Neural crest cell (in vitro differentiated cells): ENCODE results near the gene CALHM1. TPM values are rescaled to one million over a fixed set of nuclear protein-coding genes. Genes with fewer than 3 reads are reported as not detected.

Experiments used
- DNase-seq: peaks from one replicate; pipeline ENCODE4 v3.0.0; 2021; ENCODE audit warnings: low read depth, mixed read lengths, low spot score
- H3K27ac Mint-ChIP-seq: one replicate; pipeline ENCODE4 v1.8.0; 2021; ENCODE audit warnings: mild to moderate bottlenecking, mixed read lengths; ENCODE audit not compliant: unreplicated experiment
- H3K27me3 Mint-ChIP-seq: 2 replicates; pipeline ENCODE4 v1.8.0; 2021; ENCODE audit warnings: low read depth, mild to moderate bottlenecking, mixed read lengths
- H3K36me3 Mint-ChIP-seq: 2 replicates; pipeline ENCODE4 v1.8.0; 2021; ENCODE audit warnings: low read depth, mild to moderate bottlenecking, mixed read lengths
- H3K4me1 Mint-ChIP-seq: 2 replicates; pipeline ENCODE4 v1.8.0; 2021; ENCODE audit warnings: mixed read lengths
- H3K4me3 Mint-ChIP-seq: one replicate; pipeline ENCODE4 v1.8.0; 2021; ENCODE audit warnings: mild to moderate bottlenecking, mixed read lengths
- H3K9me3 Mint-ChIP-seq: 2 replicates; pipeline ENCODE4 v1.8.0; 2021; ENCODE audit warnings: mixed read lengths
- CTCF ChIP-seq: fragments of 200-600 bp; sonication (generic); conservative IDR thresholded peaks from 2 replicates; pipeline ENCODE4 v1.5.0; 2021; ENCODE audit warnings: antibody characterized with exemption, mild to moderate bottlenecking
- total RNA-seq: library from RNA; stranded (reverse); gene quantifications from 2 replicates; pipeline ENCODE4 v1.2.1, GENCODE V29; 2021

CALHM1 gene
- total RNA-seq, 1 donor from 2014 or later, result not detected

GRCh38 chr10:103502849-103503660, 44.4 kb upstream of the CALHM1 start:
- H3K36me3 Mint-ChIP-seq, result no peaks in the 10 kb centered on the region
- DNase-seq, result no peak
- H3K4me1 Mint-ChIP-seq, result peaks cover 16% of the 10 kb centered on the region
- TF ChIP-seq CTCF, result no peak
- H3K4me3 Mint-ChIP-seq, result no peak overlapping the region
- no peaks in the 10 kb centered on the region for H3K9me3 Mint-ChIP-seq
- no peak overlapping the region for H3K27ac Mint-ChIP-seq
- peaks cover 27% of the 10 kb centered on the region for H3K27me3 Mint-ChIP-seq

- TF ChIP-seq CTCF, result no peak
- Mint-ChIP-seq H3K9me3 (no peaks in the 10 kb centered on the region), H3K4me3 (no peak overlapping the region), H3K27ac (no peak overlapping the region), H3K36me3 (no peaks in the 10 kb centered on the region), H3K4me1 (peaks cover 16% of the 10 kb centered on the region), H3K27me3 (peaks cover 43% of the 10 kb centered on the region)
- no peak for DNase-seq
Observed at GRCh38 chr10:103501186-103501585, 42.5 kb upstream of the CALHM1 start.

GRCh38 chr10:103500481-103500880, 41.8 kb upstream of the CALHM1 start:
- Mint-ChIP-seq H3K9me3 (no peaks in the 10 kb centered on the region), H3K36me3 (no peaks in the 10 kb centered on the region), H3K27me3 (peaks cover 50% of the 10 kb centered on the region), H3K4me1 (peaks cover 16% of the 10 kb centered on the region), H3K4me3 (no peak overlapping the region), H3K27ac (no peak overlapping the region)
- DNase-seq, result no peak
- TF ChIP-seq CTCF, result no peak

GRCh38 chr10:103499881-103500280, 41.2 kb upstream of the CALHM1 start:
- Mint-ChIP-seq H3K27me3 (peaks cover 56% of the 10 kb centered on the region), H3K4me3 (no peak overlapping the region)

GRCh38 chr10:103498936-103499638, 40.4 kb upstream of the CALHM1 start:
- H3K27me3 Mint-ChIP-seq, result peaks cover 63% of the 10 kb centered on the region
- peaks cover 17% of the 10 kb centered on the region for H3K4me1 Mint-ChIP-seq
- TF ChIP-seq CTCF, result no peak
- H3K36me3 Mint-ChIP-seq, result no peaks in the 10 kb centered on the region
- no peaks in the 10 kb centered on the region for H3K9me3 Mint-ChIP-seq
- no peak overlapping the region for H3K27ac Mint-ChIP-seq
- DNase-seq, result no peak
- H3K4me3 Mint-ChIP-seq, result no peak overlapping the region

More at GRCh38 chr10:103499881-103500280, 41.2 kb upstream of the CALHM1 start:
- no peaks in the 10 kb centered on the region for H3K9me3 Mint-ChIP-seq
- no peak for TF ChIP-seq CTCF
- no peak overlapping the region for H3K27ac Mint-ChIP-seq
- no peaks in the 10 kb centered on the region for H3K36me3 Mint-ChIP-seq
- H3K4me1 Mint-ChIP-seq, result peaks cover 16% of the 10 kb centered on the region
- no peak for DNase-seq
